ENCODE results near the gene DEFB113.

The DEFB113 gene

GRCh38 chr6:49937017-49937416 lies 32.4 kb downstream of the DEFB113 start:
- DNase-seq (ENCODE audit: low read depth in 3 of 3), result no peak

DNA sequence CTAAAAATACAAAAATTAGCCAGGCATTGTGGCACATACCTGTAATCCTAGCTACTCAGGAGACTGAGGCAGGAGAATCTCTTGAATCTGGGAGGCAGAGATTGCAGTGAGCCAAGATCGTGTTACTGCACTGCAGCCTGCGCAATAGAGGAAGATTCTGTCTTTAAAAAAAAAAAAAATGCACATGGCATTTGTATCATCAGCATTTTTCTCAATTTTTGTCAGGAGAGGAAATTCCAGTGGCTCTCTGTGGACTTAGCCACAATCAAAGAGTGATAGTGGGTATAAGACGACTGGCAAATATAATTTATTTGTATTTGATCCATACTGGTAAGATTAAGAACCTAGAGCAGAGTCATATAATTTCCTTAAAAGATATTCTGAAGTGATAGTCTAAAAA lies 34.0 kb downstream of the DEFB113 start:
- DNase-seq (ENCODE audit: low read depth in 3 of 3), result no peak

DNA sequence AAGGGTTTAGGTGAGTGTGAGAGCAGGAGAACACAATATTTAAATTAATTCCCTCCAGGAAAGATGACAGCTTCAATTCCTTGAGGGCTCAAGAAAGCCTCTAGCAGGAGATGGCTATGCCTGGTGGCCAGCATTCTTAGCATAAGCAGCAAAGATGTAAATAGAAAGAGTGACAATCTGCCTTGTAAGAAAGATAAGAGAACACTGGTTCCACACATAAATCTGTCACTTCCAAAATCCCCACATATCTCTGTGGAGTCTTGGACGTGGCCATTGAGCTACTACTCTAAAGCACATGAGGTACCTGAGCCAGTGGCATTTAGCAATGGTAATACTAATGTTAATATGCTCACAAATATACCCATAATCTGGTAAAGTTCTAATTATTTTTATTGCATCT lies 34.7 kb downstream of the DEFB113 start:
- DNase-seq (ENCODE audit: low read depth in 3 of 3), result no peak

DNA sequence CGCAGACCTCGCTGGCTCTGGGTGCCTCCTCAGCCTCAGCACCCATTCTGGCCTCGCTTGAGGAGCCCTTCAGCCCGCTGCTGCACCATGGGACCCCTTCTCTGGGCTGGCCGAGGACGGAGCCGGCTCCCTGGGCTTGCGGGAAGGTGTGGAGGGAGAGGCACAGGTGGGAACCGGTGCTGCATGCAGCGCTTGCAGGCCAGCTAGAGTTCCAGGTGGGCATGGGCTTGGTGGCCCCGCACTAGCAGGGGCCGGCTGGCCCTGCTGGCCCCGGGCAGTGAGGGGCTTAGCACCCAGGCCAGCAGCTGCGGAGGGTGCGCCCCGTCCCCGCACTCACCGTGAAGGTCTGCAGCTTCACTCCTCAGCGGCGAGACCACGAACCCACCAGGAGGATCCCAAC lies 35.9 kb downstream of the DEFB113 start:
- no peak for DNase-seq (ENCODE audit: low read depth in 3 of 3)

GRCh38 chr6:49929340-49929739 lies 40.1 kb downstream of the DEFB113 start:
- no peak for DNase-seq (ENCODE audit: low read depth in 3 of 3)

DNA sequence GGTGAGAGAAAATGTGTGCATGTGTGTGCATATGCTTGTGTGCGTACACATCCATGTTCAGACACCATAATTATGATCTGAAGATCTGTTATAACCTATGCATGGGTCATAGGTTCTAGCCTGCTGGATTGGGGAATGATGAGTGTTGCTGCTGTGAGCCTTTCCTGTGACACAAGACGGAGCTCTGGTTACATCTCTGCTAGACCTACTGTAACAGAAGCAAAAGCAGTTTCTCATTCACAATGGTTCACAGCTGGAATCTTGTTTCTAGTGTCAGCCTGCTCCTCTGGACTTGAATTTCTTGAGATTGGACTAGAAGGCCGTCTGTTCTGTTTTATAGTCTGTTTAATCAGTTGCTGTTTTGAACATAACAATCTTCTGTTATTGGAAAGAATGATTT lies 45.6 kb downstream of the DEFB113 start:
- no peak for DNase-seq (ENCODE audit: low read depth in 3 of 3)

GRCh38 chr6:49919935-49920644 lies 49.3 kb downstream of the DEFB113 start:
- no peak for DNase-seq (ENCODE audit: low read depth in 3 of 3)

- no peak for DNase-seq (ENCODE audit: low read depth in 3 of 3)
Observed at GRCh38 chr6:49919261-49919660, 50.2 kb downstream of the DEFB113 start.

- no peak for DNase-seq (ENCODE audit: low read depth in 3 of 3)
Observed at GRCh38 chr6:49918787-49919186, 50.6 kb downstream of the DEFB113 start.

All from stimulated activated CD4-positive, alpha-beta T cell treated with anti-CD3 and anti-CD28 coated beads, TNF-alpha, amount 100 ng/mL, for 4 hours (primary cell).